Measurements from ENCODE around the gene IQGAP3.

The IQGAP3 gene

DNA sequence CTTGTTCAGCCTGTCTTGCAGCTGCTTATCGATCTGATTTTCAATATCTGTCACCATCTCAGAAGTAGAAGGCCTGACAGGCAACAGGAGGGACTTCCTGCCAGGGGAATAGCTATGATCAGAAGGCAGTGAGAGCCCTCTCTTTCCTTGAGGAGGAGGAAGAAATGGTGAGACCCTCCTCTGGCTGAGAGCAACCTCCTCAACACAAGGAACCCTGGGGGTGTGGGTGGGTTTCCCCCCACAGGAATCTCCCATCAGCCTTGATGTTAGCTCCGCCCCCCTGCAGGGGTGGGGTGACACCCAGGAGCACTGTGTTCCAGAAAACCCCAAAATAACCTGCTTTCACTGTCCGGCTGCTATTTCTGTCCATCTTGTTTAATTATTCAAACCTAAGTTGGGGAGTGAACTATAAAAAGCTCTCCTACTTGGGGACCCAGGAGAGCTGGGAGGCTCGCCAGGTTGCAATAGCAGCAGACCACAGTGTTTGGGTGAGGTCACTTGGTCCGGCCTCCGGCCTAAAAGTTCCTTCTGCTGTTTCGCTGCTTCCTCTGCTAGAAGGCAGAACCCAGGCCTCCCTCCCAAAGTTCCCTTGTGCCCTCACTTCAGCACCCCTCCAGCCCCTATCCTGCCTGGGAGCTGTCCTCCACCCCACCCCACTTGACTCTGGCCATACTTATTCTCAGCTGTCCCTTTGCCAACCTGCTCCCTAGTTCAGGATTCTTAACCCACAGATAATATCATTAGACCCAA, 64.0 kb downstream of the IQGAP3 start:
- Mint-ChIP-seq H3K4me3 (peak overlapping the region; percentile 74), H3K4me1 (peaks cover 58% of the 10 kb centered on the region), H3K9me3 (no peaks in the 10 kb centered on the region), H3K36me3 (ENCODE audit: low read depth) (peaks cover 2% of the 10 kb centered on the region), H3K27ac (peak overlapping the region; percentile 47), H3K27me3 (no peaks in the 10 kb centered on the region)
- DNase-seq (peak; percentile 29), ATAC-seq (no peak)

DNA sequence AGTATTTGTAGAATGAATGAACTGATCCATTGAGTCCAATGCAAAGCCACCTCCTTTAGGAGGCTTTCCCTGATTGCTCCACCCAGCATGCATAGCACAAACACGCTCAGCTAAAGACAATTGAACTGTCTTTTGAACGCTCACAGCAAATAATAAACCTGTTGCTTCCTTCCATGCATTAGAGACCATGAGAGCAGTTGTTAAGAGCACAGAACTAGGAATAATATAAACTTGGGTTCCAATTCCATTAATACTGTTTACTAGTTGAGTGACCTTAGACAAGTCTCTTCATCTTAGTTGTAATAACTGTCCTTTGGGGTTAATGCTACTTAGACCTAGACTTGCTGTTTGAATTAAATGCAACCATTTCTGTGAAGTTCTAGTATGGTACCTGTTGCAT, 65.9 kb downstream of the IQGAP3 start:
- DNase-seq (no peak), ATAC-seq (no peak)
- Mint-ChIP-seq H3K4me3 (no peak overlapping the region), H3K27ac (peak overlapping the region; percentile 95), H3K4me1 (peaks cover 74% of the 10 kb centered on the region), H3K27me3 (no peaks in the 10 kb centered on the region), H3K9me3 (no peaks in the 10 kb centered on the region), H3K36me3 (ENCODE audit: low read depth) (peaks cover 2% of the 10 kb centered on the region)

DNA sequence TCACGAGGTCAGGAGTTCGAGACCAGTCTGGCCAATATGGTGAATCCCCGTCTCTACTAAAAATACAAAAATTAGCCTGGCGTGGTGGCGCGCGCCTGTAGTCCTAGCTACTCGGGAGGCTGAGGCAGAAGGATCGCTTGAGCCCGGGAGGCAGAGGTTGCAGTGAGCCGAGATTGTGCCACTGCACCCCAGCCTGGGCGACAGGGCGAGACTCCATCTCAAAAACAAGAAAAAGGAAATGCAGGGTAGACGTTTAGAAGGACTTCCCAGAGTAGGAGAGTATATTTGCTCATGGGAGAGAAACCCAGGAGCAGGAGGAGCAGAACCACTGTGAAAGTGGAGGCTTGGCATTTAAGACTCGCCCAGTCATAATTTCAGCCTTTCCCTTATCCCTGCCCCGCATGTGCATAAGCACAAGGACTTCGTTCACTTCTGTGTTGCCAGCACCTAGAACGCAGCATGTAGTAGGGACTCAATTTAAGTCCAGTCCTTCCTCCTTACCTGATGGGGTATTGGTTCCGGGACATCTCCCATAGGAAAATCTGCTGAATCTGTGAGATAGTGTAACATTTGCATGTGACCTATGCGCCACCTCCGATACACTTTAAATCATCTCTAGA, 66.6 kb downstream of the IQGAP3 start:
- H3K27ac Mint-ChIP-seq: peak overlapping the region; percentile 95
- no peaks in the 10 kb centered on the region for H3K9me3 Mint-ChIP-seq
- DNase-seq (no peak), ATAC-seq (no peak)
- H3K27me3 Mint-ChIP-seq: no peaks in the 10 kb centered on the region
- H3K4me3 Mint-ChIP-seq: peak overlapping the region; percentile 65
- H3K4me1 Mint-ChIP-seq: peaks cover 75% of the 10 kb centered on the region
- peaks cover 2% of the 10 kb centered on the region for H3K36me3 Mint-ChIP-seq (ENCODE audit: low read depth)

DNA sequence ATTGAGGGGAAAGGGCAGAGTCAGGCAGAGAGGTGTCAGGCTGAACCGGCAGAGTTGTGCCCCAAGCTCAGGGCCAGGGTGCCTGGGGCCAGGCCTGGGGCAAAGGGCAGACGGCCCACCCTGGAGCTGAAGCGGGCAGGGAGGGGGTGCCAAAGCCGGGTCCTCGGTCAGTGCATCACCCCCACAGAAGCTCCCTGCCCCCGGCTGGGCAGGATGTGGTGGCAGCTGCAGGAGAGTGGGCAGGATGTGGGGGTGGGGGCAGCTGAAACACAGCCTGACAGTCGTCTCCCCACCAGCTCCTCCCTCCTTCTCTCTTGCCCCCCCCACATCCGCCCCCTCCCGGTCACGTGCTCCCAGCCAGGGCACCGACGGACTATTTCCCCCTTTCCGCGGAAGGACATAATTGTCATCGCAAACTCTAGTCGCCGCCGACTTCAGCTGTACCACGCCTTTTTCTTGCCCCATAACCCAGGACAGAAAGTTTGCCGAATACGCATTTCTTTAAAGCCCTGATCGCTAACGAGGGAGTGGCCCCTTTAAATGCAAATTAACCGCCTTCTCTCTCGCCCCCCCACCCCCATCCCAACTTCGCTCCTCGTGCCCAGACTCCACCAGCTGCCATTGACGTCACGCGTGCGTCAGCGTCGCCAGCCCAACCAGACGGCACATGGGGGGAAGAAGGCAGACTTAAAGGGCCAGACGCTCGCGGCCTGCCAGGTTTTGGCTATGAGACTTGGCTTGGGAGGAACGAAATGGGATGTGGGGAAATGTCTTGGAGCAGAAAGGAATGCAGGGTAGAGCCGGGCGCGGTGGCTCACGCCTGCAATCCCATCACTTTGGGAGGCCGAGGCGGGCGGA, 67.3 kb downstream of the IQGAP3 start:
- Mint-ChIP-seq H3K4me1 (peaks cover 75% of the 10 kb centered on the region), H3K27ac (peak overlapping the region; percentile 95), H3K4me3 (peak overlapping the region; percentile 65), H3K27me3 (no peaks in the 10 kb centered on the region), H3K36me3 (ENCODE audit: low read depth) (peaks cover 2% of the 10 kb centered on the region), H3K9me3 (no peaks in the 10 kb centered on the region)
- peak; percentile 26 for ATAC-seq
- peak; percentile 98 for DNase-seq

DNA sequence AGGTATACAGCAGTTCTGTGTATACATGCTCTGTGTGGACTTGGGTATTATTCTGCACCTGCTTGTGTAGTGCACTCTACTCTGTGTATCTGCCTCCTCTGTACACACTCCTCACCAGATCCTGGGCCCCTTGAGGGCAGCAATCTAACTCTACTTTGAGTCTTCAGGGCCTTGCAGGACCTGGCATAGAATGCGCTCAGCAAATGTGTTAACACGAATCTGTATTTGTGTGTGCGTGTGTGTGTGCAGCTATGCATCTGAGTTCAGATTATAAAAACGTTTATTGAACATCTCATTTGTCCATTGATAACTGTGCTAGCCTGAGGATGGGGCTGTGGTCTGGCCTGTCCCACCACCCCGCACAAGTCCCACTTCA, 67.9 kb downstream of the IQGAP3 start:
- Mint-ChIP-seq H3K4me1 (peaks cover 75% of the 10 kb centered on the region), H3K36me3 (ENCODE audit: low read depth) (peaks cover 2% of the 10 kb centered on the region), H3K9me3 (no peaks in the 10 kb centered on the region), H3K4me3 (peak overlapping the region; percentile 65), H3K27me3 (no peaks in the 10 kb centered on the region), H3K27ac (peak overlapping the region; percentile 95)
- ATAC-seq: no peak
- no peak for DNase-seq

DNA sequence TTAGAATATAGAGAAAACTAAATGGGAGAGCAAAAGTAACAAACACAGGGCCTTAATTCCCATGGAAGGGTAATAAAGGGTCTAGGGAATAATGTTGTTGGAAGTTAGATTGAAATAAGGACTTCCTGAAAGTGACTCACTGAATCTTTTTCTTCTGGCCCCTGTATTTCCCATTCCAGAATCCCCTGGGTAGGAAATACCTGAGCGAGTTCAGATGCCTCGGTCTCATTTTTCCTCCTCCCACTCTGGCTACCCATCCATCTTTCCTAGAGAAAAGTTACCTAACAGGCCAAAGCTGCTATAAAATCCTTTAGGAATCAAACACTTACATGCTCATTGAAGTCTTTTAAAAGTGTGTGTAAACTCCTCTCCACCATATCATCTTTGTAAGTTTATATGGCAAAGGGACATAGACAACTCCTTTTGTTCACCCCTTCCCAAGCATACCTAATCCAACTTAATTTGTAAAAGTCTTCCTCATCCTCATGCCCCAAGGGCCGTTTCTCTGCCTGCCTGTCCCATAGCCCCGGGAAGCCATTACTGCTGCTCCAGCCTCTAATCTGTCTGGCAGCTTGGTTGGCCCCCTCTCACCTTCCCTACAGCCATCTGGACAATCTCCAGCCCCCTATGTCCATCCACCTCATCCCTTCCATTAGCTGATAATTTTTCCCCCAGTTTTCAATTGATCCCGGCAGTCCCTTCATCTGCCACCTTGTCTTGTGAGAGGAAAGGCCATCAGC, 68.5 kb downstream of the IQGAP3 start:
- H3K27me3 Mint-ChIP-seq: no peaks in the 10 kb centered on the region
- no peaks in the 10 kb centered on the region for H3K9me3 Mint-ChIP-seq
- peak overlapping the region; percentile 95 for H3K27ac Mint-ChIP-seq
- peaks cover 75% of the 10 kb centered on the region for H3K4me1 Mint-ChIP-seq
- peak overlapping the region; percentile 65 for H3K4me3 Mint-ChIP-seq
- DNase-seq: no peak
- no peak for ATAC-seq
- peaks cover 2% of the 10 kb centered on the region for H3K36me3 Mint-ChIP-seq (ENCODE audit: low read depth)

DNA sequence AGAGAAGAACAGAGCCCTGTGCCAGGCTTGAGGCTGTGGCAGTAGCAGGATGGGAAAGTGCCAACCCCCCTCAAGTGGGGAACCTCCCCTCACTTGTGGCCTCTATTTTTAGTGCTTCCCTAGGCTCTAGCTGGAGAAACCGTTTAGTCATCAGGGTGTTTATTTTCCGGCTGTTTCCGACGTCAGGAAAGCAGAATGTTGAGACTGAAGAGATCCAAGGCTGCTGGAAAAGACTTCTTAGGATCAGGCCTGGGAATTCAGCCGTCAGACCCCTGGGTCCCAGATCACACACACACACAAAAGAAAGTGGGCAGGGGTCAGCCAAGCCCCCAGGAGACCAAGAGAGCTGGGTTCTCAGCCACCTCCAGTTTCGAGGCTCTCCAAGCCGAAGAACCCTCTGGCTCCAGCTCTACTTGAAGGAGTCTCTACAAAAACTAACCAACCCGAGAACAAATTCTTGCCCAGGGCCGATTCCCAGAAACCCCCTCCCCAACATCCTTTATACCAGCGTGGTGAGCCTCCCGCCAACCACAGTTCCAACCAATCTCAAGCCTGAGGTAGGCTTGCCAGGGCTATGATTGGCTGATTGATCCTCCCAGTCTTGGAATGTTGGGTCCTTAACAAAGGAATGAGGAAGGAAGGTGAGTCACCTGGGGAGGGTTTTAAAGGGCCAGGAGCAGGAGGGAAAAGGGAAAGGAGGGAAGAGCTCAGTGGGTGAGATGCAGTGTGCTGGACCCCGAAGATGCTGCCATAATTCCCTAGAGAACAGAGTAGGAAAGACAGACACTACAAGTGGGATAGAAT, 69.3 kb downstream of the IQGAP3 start:
- no peak overlapping the region for H3K4me3 Mint-ChIP-seq
- no peaks in the 10 kb centered on the region for H3K9me3 Mint-ChIP-seq
- H3K36me3 Mint-ChIP-seq (ENCODE audit: low read depth): peaks cover 2% of the 10 kb centered on the region
- H3K27me3 Mint-ChIP-seq: no peaks in the 10 kb centered on the region
- DNase-seq (no peak), ATAC-seq (no peak)
- peaks cover 75% of the 10 kb centered on the region for H3K4me1 Mint-ChIP-seq
- peak overlapping the region; percentile 95 for H3K27ac Mint-ChIP-seq

DNA sequence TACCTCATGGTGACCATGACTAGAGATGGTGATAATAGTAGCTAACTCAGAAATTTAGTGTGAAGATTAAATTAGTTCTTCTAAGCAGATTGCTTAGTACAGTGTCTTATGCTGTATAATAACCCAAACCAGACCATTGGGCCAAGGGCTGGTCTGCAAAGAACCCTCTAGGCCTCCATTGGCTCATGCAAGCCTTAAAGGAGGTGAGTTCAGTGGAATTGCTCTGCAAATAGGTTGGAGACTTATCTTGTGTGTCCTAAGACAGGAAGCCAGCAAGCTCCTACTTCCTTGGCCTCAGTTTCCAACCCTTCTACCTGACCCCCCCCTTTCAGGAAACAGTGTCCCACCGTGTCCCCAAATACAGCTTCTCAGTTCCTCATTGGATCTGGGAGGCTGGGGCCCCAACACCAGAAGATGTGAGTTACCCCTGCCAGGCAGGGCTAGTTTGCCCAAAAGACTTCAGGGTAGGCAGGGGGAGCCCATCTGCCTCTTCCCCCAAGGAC, 69.9 kb downstream of the IQGAP3 start:
- Mint-ChIP-seq H3K4me1 (peaks cover 75% of the 10 kb centered on the region), H3K4me3 (peak overlapping the region; percentile 76), H3K36me3 (ENCODE audit: low read depth) (peaks cover 2% of the 10 kb centered on the region), H3K27me3 (no peaks in the 10 kb centered on the region), H3K9me3 (no peaks in the 10 kb centered on the region), H3K27ac (peak overlapping the region; percentile 95)
- DNase-seq (peak; percentile 32), ATAC-seq (no peak)

DNA sequence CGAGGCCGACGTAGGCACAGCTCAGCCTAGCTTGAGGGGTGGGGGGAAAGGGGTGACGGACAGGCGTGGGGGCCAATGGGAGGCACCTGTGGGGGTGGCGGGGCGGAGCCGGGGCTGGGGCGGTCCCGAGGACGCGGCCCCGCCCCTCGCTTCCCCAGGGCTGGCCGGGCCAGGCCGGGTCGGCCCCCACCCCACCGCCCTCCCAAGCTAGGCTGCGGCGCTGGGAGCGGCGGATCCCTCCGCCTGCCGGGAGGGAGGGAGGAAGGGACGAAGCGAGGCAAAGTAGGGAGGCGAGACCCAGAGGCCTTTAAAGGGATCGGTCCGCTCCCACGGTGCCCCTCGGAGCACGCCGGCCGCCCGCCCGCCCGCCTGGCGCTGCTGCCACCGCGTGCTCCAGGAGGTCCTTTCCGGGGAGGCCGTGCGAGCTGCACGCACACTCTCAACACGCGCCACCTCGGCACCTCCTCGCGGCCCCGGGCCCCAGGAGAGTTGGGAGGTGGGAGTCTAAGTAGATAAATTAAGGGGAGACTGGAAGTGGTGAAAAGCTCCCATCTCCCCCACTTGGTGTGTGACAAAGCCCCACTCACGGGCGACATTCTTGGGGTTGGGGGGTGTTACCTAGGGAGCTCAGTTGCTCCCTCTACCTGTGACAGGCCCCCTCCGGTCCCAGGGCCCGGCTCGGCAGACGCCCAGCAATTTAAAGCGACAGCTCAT, 71.4 kb downstream of the IQGAP3 start:
- no peaks in the 10 kb centered on the region for H3K27me3 Mint-ChIP-seq
- peaks cover 2% of the 10 kb centered on the region for H3K36me3 Mint-ChIP-seq (ENCODE audit: low read depth)
- peak; percentile 96 for DNase-seq
- no peaks in the 10 kb centered on the region for H3K9me3 Mint-ChIP-seq
- peak overlapping the region; percentile 95 for H3K27ac Mint-ChIP-seq
- H3K4me1 Mint-ChIP-seq: peaks cover 80% of the 10 kb centered on the region
- peak; percentile 70 for ATAC-seq
- peak overlapping the region; percentile 86 for H3K4me3 Mint-ChIP-seq

DNA sequence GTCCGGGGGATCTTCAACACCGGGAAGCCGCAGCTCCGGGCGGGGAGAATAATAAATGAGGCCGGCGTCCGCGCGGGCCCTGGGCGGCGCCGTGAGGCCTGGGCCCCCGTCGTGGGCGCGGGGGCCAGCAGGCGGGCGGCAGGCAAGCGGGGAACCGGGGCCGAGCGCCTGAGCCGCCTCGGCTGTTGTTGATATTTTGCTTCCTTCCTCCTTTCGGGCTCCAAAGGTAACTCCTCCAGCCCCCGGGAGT, 71.9 kb downstream of the IQGAP3 start, which contains the start of gene MEF2D:
Gene MEF2D (minus strand): TSS at position 233 of the 250 bp plus-strand sequence. CDS start 17,483 bp downstream, outside the sequence.
- Mint-ChIP-seq H3K9me3 (no peaks in the 10 kb centered on the region), H3K27me3 (no peaks in the 10 kb centered on the region), H3K4me1 (peaks cover 80% of the 10 kb centered on the region), H3K4me3 (peak within 1 kb of the TSS; percentile 86), H3K36me3 (ENCODE audit: low read depth) (peaks cover 4% of the 10 kb centered on the region), H3K27ac (peak within 1 kb of the TSS; percentile 95)
- ATAC-seq (no peak), DNase-seq (no peak)

DNA sequence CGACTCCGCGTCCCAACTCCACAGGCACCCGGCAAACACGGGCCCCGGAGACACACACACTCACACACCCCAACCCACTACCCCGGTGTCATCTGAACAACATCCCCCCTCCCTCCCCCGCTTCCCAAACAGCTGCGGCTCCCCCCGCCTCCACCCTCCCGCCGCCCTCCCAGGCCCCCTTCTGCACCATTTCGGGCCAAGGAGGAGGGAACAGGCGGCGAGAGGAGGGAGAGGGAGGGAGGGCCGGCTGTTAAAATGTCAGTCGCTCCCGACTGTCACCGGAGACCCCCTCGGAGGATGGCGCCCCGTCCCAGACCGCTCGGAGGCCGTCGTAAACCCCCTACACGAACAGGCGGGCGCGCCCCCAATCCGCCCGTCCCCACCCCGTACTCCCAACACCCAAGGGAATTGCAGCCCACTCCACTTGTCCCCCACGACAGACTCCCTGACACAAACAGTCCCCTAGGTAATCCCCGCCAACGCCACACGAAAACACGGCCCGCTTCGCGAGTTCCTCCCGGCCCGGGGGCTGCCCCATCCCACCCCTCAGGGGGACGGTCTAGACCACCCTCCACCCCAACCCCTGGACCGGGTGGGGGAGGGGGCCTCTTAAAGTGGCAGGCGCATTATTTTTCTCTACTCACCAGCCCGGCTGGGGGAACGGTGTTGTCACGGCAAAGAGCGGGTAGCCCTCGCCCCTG, 72.4 kb downstream of the IQGAP3 start:
- no peaks in the 10 kb centered on the region for H3K9me3 Mint-ChIP-seq
- peak overlapping the region; percentile 82 for H3K27ac Mint-ChIP-seq
- H3K27me3 Mint-ChIP-seq: no peaks in the 10 kb centered on the region
- H3K4me3 Mint-ChIP-seq: peak overlapping the region; percentile 86
- peak; percentile 56 for DNase-seq
- peaks cover 80% of the 10 kb centered on the region for H3K4me1 Mint-ChIP-seq
- peaks cover 2% of the 10 kb centered on the region for H3K36me3 Mint-ChIP-seq (ENCODE audit: low read depth)
- ATAC-seq: no peak

DNA sequence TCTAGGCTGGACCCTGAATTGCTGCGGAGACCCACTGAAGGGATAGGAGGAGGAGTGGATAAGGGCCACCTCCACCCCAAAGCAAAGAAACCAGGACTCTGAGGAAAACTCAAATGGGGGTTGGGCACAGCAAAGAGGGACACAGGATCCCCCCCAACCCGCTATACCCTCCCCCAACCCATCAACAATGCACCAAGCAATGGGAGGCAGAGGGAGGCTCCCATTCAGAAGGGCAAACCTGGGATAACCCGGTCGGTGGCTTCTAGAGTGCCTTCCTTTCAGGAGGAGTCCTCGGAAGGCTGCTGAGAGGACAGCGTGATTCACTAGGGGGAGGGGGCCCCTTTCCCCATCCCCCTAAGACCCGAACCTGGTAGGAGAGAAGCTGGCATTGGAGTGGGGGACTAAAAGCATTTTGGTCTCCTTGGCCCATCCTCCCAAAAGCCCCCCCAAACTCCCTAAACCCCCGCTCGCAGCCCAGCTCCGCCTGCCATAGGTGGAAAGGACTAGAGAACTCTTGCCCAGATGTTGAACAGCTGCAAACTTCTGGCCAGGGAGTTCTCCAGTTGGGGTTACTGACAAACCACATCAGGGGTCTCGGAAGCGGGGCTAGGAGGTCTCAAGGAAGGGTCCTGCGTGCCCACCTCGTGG, 73.0 kb downstream of the IQGAP3 start:
- peak overlapping the region; percentile 86 for H3K4me3 Mint-ChIP-seq
- DNase-seq (no peak), ATAC-seq (no peak)
- H3K27me3 Mint-ChIP-seq: no peaks in the 10 kb centered on the region
- no peaks in the 10 kb centered on the region for H3K9me3 Mint-ChIP-seq
- H3K4me1 Mint-ChIP-seq: peaks cover 80% of the 10 kb centered on the region
- H3K36me3 Mint-ChIP-seq (ENCODE audit: low read depth): peaks cover 2% of the 10 kb centered on the region
- peak overlapping the region; percentile 64 for H3K27ac Mint-ChIP-seq

Data from activated naive CD8-positive, alpha-beta T cell treated with anti-CD3 and anti-CD28 coated beads, Interleukin-2, amount 50 U/mL, for 24 hours (primary cell).